ENCODE results near the gene BRD2.
A peak's percentile ranks its signal among the peaks of the same experiment; 100 is the strongest.

Gene BRD2

GRCh38 chr6:32949113-32949512 lies 19.3 kb upstream of the BRD2 start:
- no peak for DNase-seq

- no peak for DNase-seq
Measured at GRCh38 chr6:32950010-32950409, 18.4 kb upstream of the BRD2 start.

- no peak for DNase-seq
Measured at GRCh38 chr6:32950449-32950848, 17.9 kb upstream of the BRD2 start.

GRCh38 chr6:32952817-32953739 lies 15.3 kb upstream of the BRD2 start, which contains the start of gene HLA-DMA:
Gene HLA-DMA (minus strand): TSS chr6:32953097. CDS start chr6:32953036, 61 bp downstream.
- peak in 12 of 14 donors; percentile 45 to 90 (median 74) for DNase-seq

- DNase-seq = no peak
Measured at GRCh38 chr6:32953775-32954174, 14.6 kb upstream of the BRD2 start.

DNA sequence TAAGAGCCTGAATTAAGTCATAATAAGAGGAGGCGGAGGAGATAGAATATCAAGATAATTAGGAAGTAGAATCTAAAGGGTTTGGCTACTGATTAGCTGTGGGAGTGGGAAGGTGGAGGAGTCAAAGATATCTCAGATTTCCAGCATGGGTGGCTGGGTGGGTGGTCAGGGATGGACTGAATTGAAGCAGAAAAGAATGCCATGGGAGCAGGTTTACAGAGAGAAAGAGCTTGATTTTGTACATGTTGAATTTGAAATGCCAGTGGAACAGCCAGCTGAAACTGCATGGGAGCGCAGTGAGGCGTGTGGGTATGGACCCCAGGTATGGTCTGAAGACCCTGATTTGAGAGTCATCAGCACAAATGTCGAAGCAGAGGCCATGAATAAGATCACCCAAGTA lies 14.1 kb upstream of the BRD2 start:
- DNase-seq = no peak

DNA sequence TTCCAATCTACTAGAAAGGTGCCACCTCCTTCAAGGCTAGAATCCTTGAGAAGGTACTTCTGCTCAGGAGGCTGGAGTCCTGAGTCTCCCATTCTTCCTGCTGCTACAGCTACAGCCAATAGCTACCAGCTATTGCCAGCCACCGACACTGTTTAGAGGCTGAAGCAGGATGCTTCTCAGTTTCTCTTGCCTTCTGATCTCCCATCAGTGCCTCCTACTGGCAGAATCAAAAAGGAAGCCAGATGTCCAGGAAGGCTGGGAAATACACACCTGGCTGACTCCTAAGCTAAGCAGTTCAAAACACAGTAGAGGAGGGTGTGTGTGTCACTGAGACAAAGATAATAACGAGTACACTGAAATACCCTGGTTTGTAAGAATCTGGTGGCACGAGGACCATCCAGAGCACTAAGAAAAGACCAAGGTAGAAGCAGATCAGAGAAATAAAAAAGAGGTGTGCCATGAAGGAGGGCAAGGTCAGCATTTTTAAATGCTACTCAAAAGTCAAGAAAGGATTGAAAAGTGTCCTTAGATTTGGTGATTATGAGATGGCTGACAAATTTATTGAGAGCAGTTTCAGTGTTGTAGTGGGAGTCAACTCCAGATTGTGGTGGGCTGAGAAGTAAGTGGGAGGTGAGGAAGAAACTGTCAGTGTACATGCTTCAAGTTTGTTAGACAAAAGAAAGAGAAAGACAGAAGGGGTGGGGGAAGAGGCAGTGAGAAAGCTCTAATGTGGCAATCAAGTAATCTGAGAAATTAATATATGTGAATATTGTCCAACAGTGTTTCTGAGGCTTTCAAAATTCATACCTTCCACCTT lies 13.2 kb upstream of the BRD2 start:
- DNase-seq = no peak

DNA sequence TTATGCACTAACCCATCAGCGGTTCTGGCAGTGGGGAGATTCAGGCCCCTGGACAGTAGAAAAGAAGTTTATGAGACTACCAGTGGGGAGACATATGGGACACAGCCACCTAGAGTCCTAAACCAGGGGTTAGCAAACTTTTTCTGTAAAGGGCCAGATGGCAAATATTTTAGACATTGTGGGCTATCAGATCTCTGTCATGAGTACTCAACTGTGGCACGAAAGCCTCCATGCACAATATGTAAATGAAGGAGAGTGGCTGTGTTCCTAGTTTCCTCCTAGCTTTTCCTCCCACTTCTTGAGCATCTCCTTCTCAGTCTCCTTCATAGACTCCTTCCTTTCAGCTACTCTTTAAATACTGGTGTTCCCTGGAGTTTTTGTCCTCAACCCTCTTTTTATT lies 12.2 kb upstream of the BRD2 start:
- no peak for DNase-seq

DNA sequence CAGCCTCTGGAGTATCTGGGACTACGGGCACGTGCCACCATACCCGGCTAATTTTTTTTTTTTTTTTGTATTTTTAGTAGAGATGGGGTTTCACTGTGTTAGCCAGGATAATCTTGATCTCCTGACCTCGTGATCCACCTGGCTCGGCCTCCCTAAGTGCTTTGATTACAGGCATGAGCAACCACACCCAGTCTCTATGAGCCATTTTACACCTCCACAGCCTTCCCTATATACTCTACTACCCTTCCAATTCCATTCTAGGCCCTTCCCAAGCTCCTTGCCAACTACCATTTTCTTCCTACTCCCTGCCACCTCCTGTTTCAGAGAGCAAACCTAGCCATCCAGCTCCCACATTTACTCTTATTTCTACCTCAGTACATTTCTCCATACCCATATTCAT lies 7.8 kb upstream of the BRD2 start:
- no peak for DNase-seq

DNA sequence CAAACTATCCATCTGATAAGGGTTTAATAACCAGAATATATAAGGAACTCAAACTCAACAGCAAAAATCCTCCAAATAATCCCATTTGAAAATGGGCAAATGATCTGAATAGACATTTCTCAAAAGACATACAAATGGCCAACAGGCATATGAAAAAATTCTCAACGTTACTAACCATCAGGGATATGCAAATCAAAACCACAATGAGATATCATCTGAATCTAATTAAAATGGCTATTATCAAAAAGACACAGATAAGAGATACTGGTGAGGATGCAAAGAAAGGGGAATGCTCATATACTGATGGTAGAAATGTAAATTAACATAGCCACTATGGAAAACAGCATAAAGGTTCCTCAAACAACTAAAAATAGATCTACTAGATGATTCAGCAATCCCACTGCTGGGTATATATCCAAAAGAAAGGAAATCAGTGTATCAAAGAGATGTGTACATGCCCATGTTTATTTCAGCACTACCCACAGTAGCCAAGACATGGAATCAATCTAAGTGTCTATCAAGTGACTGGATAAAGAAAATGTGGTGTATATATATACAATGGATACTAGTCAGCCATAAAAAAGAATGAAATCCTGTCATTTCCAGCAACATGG lies 6.1 kb upstream of the BRD2 start:
- DNase-seq = no peak

DNA sequence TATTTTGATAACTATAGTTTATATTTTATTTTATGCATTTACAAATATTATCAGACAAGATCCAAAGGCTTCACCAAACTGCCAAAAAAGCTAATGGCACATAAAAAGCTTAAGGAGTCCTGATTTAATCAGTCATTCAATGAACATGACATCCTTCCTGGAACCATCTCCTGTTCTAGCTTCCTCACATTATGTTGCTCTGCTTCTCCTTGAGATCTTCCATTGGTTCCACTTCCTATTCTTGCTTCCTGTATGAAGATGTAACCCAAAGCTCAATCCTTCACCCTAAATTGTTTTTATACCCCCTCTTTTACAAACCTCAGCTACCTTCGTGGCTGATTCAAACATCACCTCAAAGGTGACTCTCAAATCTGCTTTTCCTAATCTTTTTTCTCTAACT lies 4.5 kb upstream of the BRD2 start:
- no peak for DNase-seq

GRCh38 chr6:32964776-32965175 lies 3.6 kb upstream of the BRD2 start:
- no peak for DNase-seq

- DNase-seq = peak in 3 of 14 donors; percentile 28 to 82 (median 33)
Measured at GRCh38 chr6:32967151-32968091, 973 bp upstream of the BRD2 start.

DNA sequence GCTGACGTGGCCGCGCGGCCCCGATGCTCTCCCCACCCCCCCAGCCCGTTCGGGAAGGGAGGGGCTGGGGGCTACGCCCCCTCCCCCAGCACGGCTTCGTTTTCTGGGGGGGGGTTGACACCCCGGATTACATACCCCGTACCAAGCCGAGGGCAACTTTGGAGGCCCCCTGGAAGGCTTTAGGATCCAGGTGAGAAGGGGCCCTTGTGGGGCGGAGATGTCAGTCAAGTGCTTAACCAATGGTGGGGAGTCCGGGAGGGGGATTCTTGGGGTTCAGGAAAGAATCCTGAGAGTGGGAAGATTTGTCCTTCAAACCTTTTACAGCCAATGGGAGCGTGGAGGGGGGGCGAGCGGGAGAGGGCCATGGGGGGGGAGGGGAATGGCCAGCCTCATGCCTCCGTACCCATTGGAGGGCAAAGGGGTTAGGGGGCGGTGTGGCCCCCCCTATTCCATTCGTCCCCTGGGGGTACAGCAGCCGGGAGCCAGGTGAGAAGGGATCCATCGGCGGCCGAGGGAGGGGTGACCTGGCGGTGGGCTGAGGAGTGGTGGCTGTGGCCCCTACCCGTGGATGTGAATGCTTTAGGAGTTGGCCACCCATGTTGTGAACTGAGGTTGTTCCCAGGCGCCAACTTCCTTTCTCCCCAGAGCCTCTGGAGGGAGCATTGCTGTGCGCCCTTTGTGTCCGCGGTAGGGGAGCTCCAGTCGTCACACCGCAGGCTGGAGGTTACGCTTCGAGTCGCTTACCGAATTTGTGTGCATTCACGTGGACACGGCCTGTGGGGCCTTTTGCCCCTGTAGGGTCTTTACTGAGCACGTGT lies 682 bp downstream of the BRD2 start:
- DNase-seq = peak in 8 of 14 donors; percentile 79 to 94 (median 88)

DNA sequence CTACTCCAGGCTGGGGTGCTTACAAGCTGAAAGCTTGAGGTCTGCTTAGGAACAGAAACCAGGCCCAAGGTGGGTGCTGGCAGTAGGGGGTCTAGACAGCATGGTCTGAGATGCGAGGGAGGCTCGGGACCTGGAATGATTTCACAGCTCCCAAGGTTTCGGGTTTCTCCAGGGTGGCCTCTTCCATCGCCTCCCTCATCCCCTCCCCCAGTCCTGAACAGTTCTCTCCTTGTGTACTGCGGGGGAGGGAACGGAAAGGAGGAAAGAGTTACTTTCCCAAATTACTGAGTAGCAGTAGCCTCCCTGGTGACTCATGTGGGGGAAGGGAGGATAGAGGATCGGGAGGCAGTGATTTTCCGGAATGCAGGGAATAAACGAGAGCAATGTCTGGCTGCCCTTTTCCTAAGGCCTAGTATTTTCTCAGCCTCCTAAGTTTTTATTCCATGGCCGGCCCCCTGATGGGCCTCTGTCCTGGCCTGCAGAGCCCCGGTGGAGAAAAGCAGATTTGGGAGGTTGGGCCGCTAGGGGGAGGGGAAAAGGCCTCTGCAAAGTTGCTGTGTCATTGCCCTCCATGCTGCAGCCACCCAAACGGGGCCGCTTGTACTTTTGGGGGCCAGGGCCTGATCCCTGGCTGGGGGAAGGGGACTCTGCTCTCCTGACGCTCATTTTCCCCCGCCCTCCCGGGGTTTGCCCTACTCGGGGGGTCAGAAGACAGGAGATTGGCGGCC lies 1.5 kb downstream of the BRD2 start:
- DNase-seq = peak in 12 of 14 donors; percentile 63 to 88 (median 81)

- peak in 12 of 14 donors; percentile 63 to 88 (median 79) for DNase-seq
Measured at GRCh38 chr6:32970413-32971241, 2.2 kb downstream of the BRD2 start.

- DNase-seq = no peak
Measured at GRCh38 chr6:32971242-32971580, 2.8 kb downstream of the BRD2 start.

DNA sequence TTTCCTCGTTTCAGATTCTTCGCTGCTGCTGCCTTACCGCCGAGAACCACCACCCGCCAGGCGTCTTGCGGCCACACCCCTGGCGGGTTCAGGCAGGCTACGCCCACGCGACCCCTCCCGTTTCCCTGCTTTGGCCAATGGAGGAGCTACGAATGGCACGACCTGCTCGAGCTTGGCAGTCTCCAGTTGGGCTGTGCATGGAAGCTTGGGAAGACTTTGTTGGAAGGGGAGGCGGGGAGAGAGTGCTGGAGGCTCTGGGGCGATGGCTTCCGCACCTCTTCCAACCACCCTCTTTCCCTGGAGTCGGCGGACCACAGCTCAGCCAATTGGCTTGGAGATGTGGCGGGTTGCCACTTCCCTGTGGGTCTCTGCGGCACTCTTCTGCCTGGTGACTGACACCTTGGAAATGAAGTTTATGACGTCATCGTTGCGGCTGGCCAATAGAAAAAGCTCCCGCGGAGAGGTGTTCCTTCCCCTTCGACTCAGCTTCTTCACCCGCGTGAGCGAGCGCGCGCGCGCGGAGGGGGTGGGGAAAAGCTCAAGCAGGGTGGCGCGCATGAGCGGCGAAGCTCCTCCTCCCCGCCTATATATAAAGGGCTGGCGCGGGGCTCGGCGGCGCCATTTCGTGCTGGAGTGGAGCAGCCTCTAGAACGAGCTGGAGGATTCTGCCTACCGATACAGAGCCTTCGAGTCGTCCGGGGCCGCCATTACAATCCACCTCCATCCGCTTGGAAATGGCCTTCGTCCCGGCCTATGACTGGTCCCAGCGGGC lies 3.4 kb downstream of the BRD2 start:
- peak; percentile 95 to 100 (median 99) for DNase-seq

All from C1 segment of cervical spinal cord (tissue), 14 donors.